Mammary epithelial cell (primary cell): ENCODE data around the gene KIF7.

ENCODE experiments used
- EZH2 ChIP-seq: IDR thresholded peaks from 2 replicates; pipeline ENCODE4 v1.6.1; 2012; ENCODE audit warnings: low read length, inconsistent platforms, borderline replicate concordance
- TF ChIP-seq, protein P1 (sequence below), 2 donors: IDR thresholded peaks in 1 of 2; conservative IDR thresholded peaks in 1 of 2; 2 replicates each; pipeline ENCODE4 v1.5.1; 2011 to 2012; ENCODE audit warnings: inconsistent platforms in 2 of 2, low read length in 2 of 2, mild to moderate bottlenecking in 2 of 2, control low read depth in 1 of 2, low read depth in 1 of 2; ENCODE audit not compliant: insufficient read depth in 1 of 2; ENCODE audit errors: extremely low read depth in 1 of 2

DNA sequence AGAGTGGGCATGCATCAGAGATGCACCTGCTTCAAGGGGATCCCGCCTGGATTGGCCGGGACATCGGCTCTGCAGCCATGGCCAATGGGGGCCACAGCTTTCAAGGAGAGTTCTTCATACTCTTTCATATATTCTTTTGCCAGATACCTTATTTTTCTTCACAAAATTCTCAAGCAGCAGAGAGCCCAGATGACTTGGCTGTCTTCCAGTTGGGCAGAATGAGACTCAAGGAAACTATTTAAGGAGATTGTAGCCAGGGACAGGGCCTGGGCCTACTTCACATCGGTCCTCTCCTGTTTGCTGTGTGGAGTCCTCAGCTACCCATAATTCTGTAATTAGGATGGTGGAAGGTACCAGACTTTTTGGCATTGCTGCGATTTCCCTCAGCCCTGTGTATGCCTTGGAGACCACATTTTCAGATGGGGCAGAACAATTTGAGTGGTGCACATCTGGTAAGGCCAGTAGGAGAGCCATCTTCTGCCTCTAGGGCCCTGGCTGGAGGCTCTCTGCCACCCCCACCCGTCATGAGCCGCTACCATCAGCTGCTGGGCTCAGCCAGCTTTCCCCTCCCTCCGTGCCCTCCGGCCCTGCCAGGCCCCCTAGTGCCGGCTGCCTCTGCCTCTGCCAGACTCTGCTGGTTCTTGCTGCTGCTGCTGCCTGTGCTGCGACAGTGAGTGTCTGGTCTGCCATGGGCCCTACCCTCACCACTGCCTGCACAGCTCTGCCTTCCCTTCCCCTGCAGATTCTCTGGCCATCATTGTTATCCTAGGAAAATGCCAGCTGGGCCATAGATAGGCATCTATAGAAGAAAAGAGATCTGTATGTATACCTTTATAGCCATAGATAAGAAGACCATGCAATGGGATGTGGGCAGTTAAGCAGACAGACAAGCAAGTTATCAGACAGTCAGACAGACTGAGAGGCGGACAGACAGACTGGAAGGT is 17.2 kb upstream of the KIF7 start:
- TF ChIP-seq, protein P1, sequence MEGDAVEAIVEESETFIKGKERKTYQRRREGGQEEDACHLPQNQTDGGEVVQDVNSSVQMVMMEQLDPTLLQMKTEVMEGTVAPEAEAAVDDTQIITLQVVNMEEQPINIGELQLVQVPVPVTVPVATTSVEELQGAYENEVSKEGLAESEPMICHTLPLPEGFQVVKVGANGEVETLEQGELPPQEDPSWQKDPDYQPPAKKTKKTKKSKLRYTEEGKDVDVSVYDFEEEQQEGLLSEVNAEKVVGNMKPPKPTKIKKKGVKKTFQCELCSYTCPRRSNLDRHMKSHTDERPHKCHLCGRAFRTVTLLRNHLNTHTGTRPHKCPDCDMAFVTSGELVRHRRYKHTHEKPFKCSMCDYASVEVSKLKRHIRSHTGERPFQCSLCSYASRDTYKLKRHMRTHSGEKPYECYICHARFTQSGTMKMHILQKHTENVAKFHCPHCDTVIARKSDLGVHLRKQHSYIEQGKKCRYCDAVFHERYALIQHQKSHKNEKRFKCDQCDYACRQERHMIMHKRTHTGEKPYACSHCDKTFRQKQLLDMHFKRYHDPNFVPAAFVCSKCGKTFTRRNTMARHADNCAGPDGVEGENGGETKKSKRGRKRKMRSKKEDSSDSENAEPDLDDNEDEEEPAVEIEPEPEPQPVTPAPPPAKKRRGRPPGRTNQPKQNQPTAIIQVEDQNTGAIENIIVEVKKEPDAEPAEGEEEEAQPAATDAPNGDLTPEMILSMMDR (conservative IDR thresholded peaks at IDR 0.05 in 1 of 2, IDR thresholded peaks at IDR 0.05 in 1 of 2; ENCODE audit: extremely low read depth in 1 of 2, insufficient read depth in 1 of 2, low read depth in 1 of 2, low read length in 2 of 2) = no peak
- no peak for TF ChIP-seq EZH2
